Activated T-cell treated with anti-CD3 and anti-CD28 coated beads, Interleukin-2, amount 50 U/mL, for 4 hours (primary cell): Measurements from ENCODE around the gene PTPRM. TPM values are rescaled to one million over a fixed set of nuclear protein-coding genes. Genes with fewer than 3 reads are reported as not detected.

ENCODE experiments used
- ATAC-seq, 2 donors: fragments of 200-7000 bp; cut with Tn5 transposase; one replicate each; pipeline ENCODE4 v1.10.0; 2021
- DNase-seq: peaks from one replicate; pipeline ENCODE4 v3.0.0-alpha.2; 2020
- H3K27me3 Mint-ChIP-seq: one replicate; pipeline ENCODE4 v1.8.0; 2021; ENCODE audit warnings: low read depth, mixed read lengths
- H3K36me3 Mint-ChIP-seq: one replicate; pipeline ENCODE4 v1.8.0; 2022; ENCODE audit warnings: mixed read lengths; ENCODE audit not compliant: insufficient read depth
- H3K4me1 Mint-ChIP-seq: one replicate; pipeline ENCODE4 v1.8.0; 2021; ENCODE audit warnings: low read depth, mixed read lengths
- H3K4me3 Mint-ChIP-seq: one replicate; pipeline ENCODE4 v1.8.0; 2021; ENCODE audit warnings: mild to moderate bottlenecking, moderate library complexity, mixed read lengths
- H3K9me3 Mint-ChIP-seq: one replicate; pipeline ENCODE4 v1.8.0; 2021; ENCODE audit warnings: mixed read lengths
- total RNA-seq, 3 donors: library from RNA; stranded (reverse); gene quantifications; one replicate each; pipeline ENCODE4 v1.2.1, GENCODE V29; 2021

PTPRM gene
- total RNA-seq, 3 donors from 2014 or later, result 1.5 to 3.5 (median 2.3) TPM

- Mint-ChIP-seq H3K4me1 (no peaks in the 10 kb centered on the region), H3K27me3 (no peaks in the 10 kb centered on the region), H3K9me3 (peaks cover 3% of the 10 kb centered on the region), H3K36me3 (no peaks in the 10 kb centered on the region), H3K4me3 (no peak overlapping the region)
- ATAC-seq (no peak), DNase-seq (no peak)
Measured at GRCh38 chr18:8402237-8402636, 835.1 kb downstream of the PTPRM start.

- H3K4me1 Mint-ChIP-seq, result no peaks in the 10 kb centered on the region
- no peaks in the 10 kb centered on the region for H3K36me3 Mint-ChIP-seq
- H3K9me3 Mint-ChIP-seq, result peaks cover 3% of the 10 kb centered on the region
- H3K4me3 Mint-ChIP-seq, result no peak overlapping the region
- ATAC-seq (no peak), DNase-seq (no peak)
- H3K27me3 Mint-ChIP-seq, result no peaks in the 10 kb centered on the region
Measured at GRCh38 chr18:8403713-8404112, 836.6 kb downstream of the PTPRM start.

- no peak for DNase-seq
- no peak for ATAC-seq
- Mint-ChIP-seq H3K36me3 (no peaks in the 10 kb centered on the region), H3K9me3 (peaks cover 14% of the 10 kb centered on the region), H3K4me1 (no peaks in the 10 kb centered on the region), H3K4me3 (no peak overlapping the region), H3K27me3 (no peaks in the 10 kb centered on the region)
Measured at GRCh38 chr18:8406186-8406867, 839.2 kb downstream of the PTPRM start.

- Mint-ChIP-seq H3K36me3 (no peaks in the 10 kb centered on the region), H3K27me3 (no peaks in the 10 kb centered on the region), H3K9me3 (peaks cover 18% of the 10 kb centered on the region), H3K4me1 (no peaks in the 10 kb centered on the region), H3K4me3 (no peak overlapping the region)
- no peak for DNase-seq
- ATAC-seq, result no peak
Measured at GRCh38 chr18:8406868-8407250, 839.7 kb downstream of the PTPRM start.

GRCh38 chr18:8409151-8409550, 842.0 kb downstream of the PTPRM start:
- H3K4me1 Mint-ChIP-seq, result no peaks in the 10 kb centered on the region

GRCh38 chr18:8411492-8411891, 844.4 kb downstream of the PTPRM start:
- Mint-ChIP-seq H3K9me3 (peaks cover 23% of the 10 kb centered on the region), H3K27me3 (no peaks in the 10 kb centered on the region), H3K4me1 (no peaks in the 10 kb centered on the region), H3K4me3 (no peak overlapping the region), H3K36me3 (no peaks in the 10 kb centered on the region)
- no peak for DNase-seq
- ATAC-seq, result no peak

More at GRCh38 chr18:8409151-8409550, 842.0 kb downstream of the PTPRM start:
- peaks cover 21% of the 10 kb centered on the region for H3K9me3 Mint-ChIP-seq
- ATAC-seq, result no peak
- H3K4me3 Mint-ChIP-seq, result no peak overlapping the region
- no peaks in the 10 kb centered on the region for H3K36me3 Mint-ChIP-seq
- H3K27me3 Mint-ChIP-seq, result no peaks in the 10 kb centered on the region
- DNase-seq, result no peak

GRCh38 chr18:8412117-8412516, 845.0 kb downstream of the PTPRM start:
- Mint-ChIP-seq H3K27me3 (no peaks in the 10 kb centered on the region), H3K9me3 (peaks cover 23% of the 10 kb centered on the region), H3K36me3 (no peaks in the 10 kb centered on the region), H3K4me1 (no peaks in the 10 kb centered on the region), H3K4me3 (no peak overlapping the region)
- DNase-seq (no peak), ATAC-seq (no peak)

GRCh38 chr18:8413189-8413588, 846.1 kb downstream of the PTPRM start:
- Mint-ChIP-seq H3K9me3 (peaks cover 23% of the 10 kb centered on the region), H3K36me3 (no peaks in the 10 kb centered on the region), H3K27me3 (no peaks in the 10 kb centered on the region), H3K4me3 (no peak overlapping the region), H3K4me1 (no peaks in the 10 kb centered on the region)
- no peak for DNase-seq
- ATAC-seq, result no peak

GRCh38 chr18:8413751-8414150, 846.6 kb downstream of the PTPRM start:
- no peaks in the 10 kb centered on the region for H3K36me3 Mint-ChIP-seq
- peaks cover 23% of the 10 kb centered on the region for H3K9me3 Mint-ChIP-seq
- no peak for ATAC-seq
- no peak for DNase-seq
- no peak overlapping the region for H3K4me3 Mint-ChIP-seq
- no peaks in the 10 kb centered on the region for H3K4me1 Mint-ChIP-seq
- no peaks in the 10 kb centered on the region for H3K27me3 Mint-ChIP-seq

GRCh38 chr18:8416212-8417019, 849.3 kb downstream of the PTPRM start:
- Mint-ChIP-seq H3K9me3 (peaks cover 11% of the 10 kb centered on the region), H3K36me3 (no peaks in the 10 kb centered on the region), H3K27me3 (no peaks in the 10 kb centered on the region), H3K4me1 (no peaks in the 10 kb centered on the region), H3K4me3 (no peak overlapping the region)
- DNase-seq, result no peak
- no peak for ATAC-seq

GRCh38 chr18:8422391-8422790, 855.3 kb downstream of the PTPRM start:
- no peaks in the 10 kb centered on the region for H3K4me1 Mint-ChIP-seq
- no peaks in the 10 kb centered on the region for H3K9me3 Mint-ChIP-seq
- H3K36me3 Mint-ChIP-seq, result no peaks in the 10 kb centered on the region
- DNase-seq, result no peak
- H3K4me3 Mint-ChIP-seq, result no peak overlapping the region
- no peak for ATAC-seq
- no peaks in the 10 kb centered on the region for H3K27me3 Mint-ChIP-seq

GRCh38 chr18:8423051-8423557, 856.0 kb downstream of the PTPRM start:
- Mint-ChIP-seq H3K27me3 (no peaks in the 10 kb centered on the region), H3K4me1 (no peaks in the 10 kb centered on the region), H3K36me3 (no peaks in the 10 kb centered on the region), H3K9me3 (no peaks in the 10 kb centered on the region), H3K4me3 (no peak overlapping the region)
- ATAC-seq (no peak), DNase-seq (no peak)

GRCh38 chr18:8424481-8424880, 857.4 kb downstream of the PTPRM start:
- H3K9me3 Mint-ChIP-seq, result no peaks in the 10 kb centered on the region
- H3K4me1 Mint-ChIP-seq, result no peaks in the 10 kb centered on the region
- no peak overlapping the region for H3K4me3 Mint-ChIP-seq
- DNase-seq (no peak), ATAC-seq (no peak)
- no peaks in the 10 kb centered on the region for H3K36me3 Mint-ChIP-seq
- no peaks in the 10 kb centered on the region for H3K27me3 Mint-ChIP-seq

- Mint-ChIP-seq H3K36me3 (no peaks in the 10 kb centered on the region), H3K9me3 (no peaks in the 10 kb centered on the region), H3K4me3 (no peak overlapping the region), H3K4me1 (no peaks in the 10 kb centered on the region), H3K27me3 (no peaks in the 10 kb centered on the region)
- no peak for DNase-seq
- no peak for ATAC-seq
Measured at GRCh38 chr18:8424917-8425725, 858.0 kb downstream of the PTPRM start.
